ENCODE data around the gene CAMTA1.

CAMTA1 gene

GRCh38 chr1:7039590-7040220 lies 254.5 kb downstream of the CAMTA1 start:
- no peak for TF ChIP-seq CTCF (IDR thresholded peaks at IDR 0.05; ENCODE audit: control insufficient read depth, insufficient read depth, low read depth, low read length, missing control alignments)
- H3K4me3 ChIP-seq (ENCODE audit: control insufficient read depth, low read depth, low read length): no peak overlapping the region
- no peak for DNase-seq (ENCODE audit: low read depth)

- no peak overlapping the region for H3K4me3 ChIP-seq (ENCODE audit: control insufficient read depth, low read depth, low read length)
- DNase-seq (ENCODE audit: low read depth): no peak
- TF ChIP-seq CTCF (IDR thresholded peaks at IDR 0.05; ENCODE audit: control insufficient read depth, insufficient read depth, low read depth, low read length, missing control alignments): no peak
Measured at GRCh38 chr1:7040969-7041695, 255.9 kb downstream of the CAMTA1 start.

- DNase-seq (ENCODE audit: low read depth): no peak
Measured at GRCh38 chr1:7042322-7043190, 257.3 kb downstream of the CAMTA1 start.

GRCh38 chr1:7043191-7043549 lies 257.9 kb downstream of the CAMTA1 start:
- DNase-seq (ENCODE audit: low read depth): no peak
- no peak for TF ChIP-seq CTCF (IDR thresholded peaks at IDR 0.05; ENCODE audit: control insufficient read depth, insufficient read depth, low read depth, low read length, missing control alignments)
- no peak overlapping the region for H3K4me3 ChIP-seq (ENCODE audit: control insufficient read depth, low read depth, low read length)

More at GRCh38 chr1:7042322-7043190, 257.3 kb downstream of the CAMTA1 start:
- no peak overlapping the region for H3K4me3 ChIP-seq (ENCODE audit: control insufficient read depth, low read depth, low read length)
- peak; percentile 54 for TF ChIP-seq CTCF (IDR thresholded peaks at IDR 0.05; ENCODE audit: control insufficient read depth, insufficient read depth, low read depth, low read length, missing control alignments)

GRCh38 chr1:7043719-7044535 lies 258.7 kb downstream of the CAMTA1 start:
- no peak overlapping the region for H3K4me3 ChIP-seq (ENCODE audit: control insufficient read depth, low read depth, low read length)
- DNase-seq (ENCODE audit: low read depth): no peak
- no peak for TF ChIP-seq CTCF (IDR thresholded peaks at IDR 0.05; ENCODE audit: control insufficient read depth, insufficient read depth, low read depth, low read length, missing control alignments)

GRCh38 chr1:7045897-7046296 lies 260.6 kb downstream of the CAMTA1 start:
- no peak overlapping the region for H3K4me3 ChIP-seq (ENCODE audit: control insufficient read depth, low read depth, low read length)
- no peak for TF ChIP-seq CTCF (IDR thresholded peaks at IDR 0.05; ENCODE audit: control insufficient read depth, insufficient read depth, low read depth, low read length, missing control alignments)
- no peak for DNase-seq (ENCODE audit: low read depth)

Measured in AG09309 (cell line).